K562 (cell line): ENCODE measurements around the gene COQ8B. TPM values are rescaled to one million over a fixed set of nuclear protein-coding genes. Genes with fewer than 3 reads are reported as not detected.
A peak's percentile ranks its signal among the peaks of the same experiment; 100 is the strongest.

Experiments used
- ARNT ChIP-seq, 2 experiments: fragments of 450-650 bp; IDR thresholded peaks; 2 replicates each; pipeline ENCODE4 v1.6.1; 2016; ENCODE audit warnings: mild to moderate bottlenecking in 1 of 2
- ATF1 ChIP-seq, 2 experiments: fragments of 450-650 bp in 1 of 2; IDR thresholded peaks; 2 replicates each; pipeline ENCODE4 v1.6.1; 2016; ENCODE audit warnings: missing compliant biosample characterization in 1 of 2, missing genetic modification characterization in 1 of 2
- ETV1 ChIP-seq: fragments of 450-650 bp; conservative IDR thresholded peaks from 2 replicates; pipeline ENCODE4 v1.6.1; 2016; ENCODE audit warnings: missing genetic modification characterization, control low read depth, low read depth, missing compliant biosample characterization
- GABPB1 ChIP-seq: sonication (generic); formaldehyde crosslinking; IDR thresholded peaks from 2 replicates; pipeline ENCODE4 v1.8.0; 2022; ENCODE audit warnings: mild to moderate bottlenecking, missing genetic modification reagents
- HDAC6 ChIP-seq: IDR thresholded peaks from 2 replicates; pipeline ENCODE4 v1.6.1; 2012; ENCODE audit warnings: low read depth, mild to moderate bottlenecking, control low read depth, inconsistent platforms, low read length, moderate library complexity
- IRF1 ChIP-seq: sonication (generic); formaldehyde crosslinking; IDR thresholded peaks from 2 replicates; pipeline ENCODE4 v1.8.0; 2022; ENCODE audit warnings: missing genetic modification reagents, mild to moderate bottlenecking, borderline replicate concordance
- IRF2 ChIP-seq: sonication (generic); formaldehyde crosslinking; IDR thresholded peaks from 2 replicates; pipeline ENCODE4 v1.8.1; 2022; ENCODE audit warnings: mild to moderate bottlenecking, missing genetic modification reagents
- MCM7 ChIP-seq, 2 experiments: fragments of 450-650 bp; IDR thresholded peaks; 2 replicates each; pipeline ENCODE4 v1.6.1; 2016 to 2018
- NR2C1 ChIP-seq, 2 experiments: fragments of 450-650 bp; IDR thresholded peaks; 2 replicates each; pipeline ENCODE4 v1.6.1; 2017; ENCODE audit warnings: mild to moderate bottlenecking in 2 of 2, antibody characterized with exemption in 1 of 2, inconsistent platforms in 1 of 2, missing compliant biosample characterization in 1 of 2, missing genetic modification characterization in 1 of 2
- PCBP1 ChIP-seq: fragments of 200-400 bp; formaldehyde crosslinking; IDR thresholded peaks from 2 replicates; pipeline ENCODE4 v1.6.1; 2018; ENCODE audit warnings: mild to moderate bottlenecking, low read depth, low read length; ENCODE audit not compliant: poor library complexity, severe bottlenecking
- PRPF4 ChIP-seq: fragments of 200-400 bp; formaldehyde crosslinking; IDR thresholded peaks from one replicate; pipeline ENCODE4 v1.6.1; 2017; ENCODE audit warnings: low read length, low read depth, mild to moderate bottlenecking; ENCODE audit not compliant: insufficient read depth, poor library complexity, severe bottlenecking
- RAD21 ChIP-seq, 2 experiments: fragments of 250-450 bp in 1 of 2; fragments of 450-650 bp in 1 of 2; sonication (Bioruptor Pico) in 1 of 2; formaldehyde crosslinking in 1 of 2; IDR thresholded peaks in 1 of 2; conservative IDR thresholded peaks in 1 of 2; 2 replicates each; pipeline versions ENCODE4 v1.4.0 to v1.8.0; 2020 to 2022; ENCODE audit warnings: mild to moderate bottlenecking in 2 of 2, moderate library complexity in 1 of 2
- RFX5 ChIP-seq: IDR thresholded peaks from 2 replicates; pipeline ENCODE4 v1.6.1; 2011; ENCODE audit warnings: low read depth, mild to moderate bottlenecking, improper control_type of control experiment, low read length
- SAP30 ChIP-seq: fragments of 200-600 bp; sonication (generic); IDR thresholded peaks from 2 replicates; pipeline ENCODE4 v1.6.1; 2012; ENCODE audit warnings: borderline replicate concordance, low read depth, mild to moderate bottlenecking, moderate library complexity, low read length, control low read depth, inconsistent platforms; ENCODE audit not compliant: insufficient read depth, poor library complexity, severe bottlenecking
- SIRT6 ChIP-seq: IDR thresholded peaks from one replicate; pipeline ENCODE4 v1.6.1; 2012; ENCODE audit warnings: low read depth, mild to moderate bottlenecking, control low read depth, inconsistent platforms, low read length, moderate library complexity
- TAF1 ChIP-seq: IDR thresholded peaks from 2 replicates; pipeline ENCODE4 v1.6.1; 2011; ENCODE audit warnings: mild to moderate bottlenecking, low read length, moderate library complexity; ENCODE audit not compliant: insufficient read depth, control insufficient read depth, severe bottlenecking; ENCODE audit errors: extremely low read depth
- TCFL5 ChIP-seq: fragments of 250-450 bp; sonication (Bioruptor Pico); conservative IDR thresholded peaks from 2 replicates; pipeline ENCODE4 v1.6.1; 2021; ENCODE audit warnings: mild to moderate bottlenecking, moderate library complexity, matching md5 sums
- THAP12 ChIP-seq: fragments of 250-450 bp; sonication (Bioruptor Pico); IDR thresholded peaks from 2 replicates; pipeline ENCODE4 v1.9.0; 2021; ENCODE audit warnings: mild to moderate bottlenecking, inconsistent platforms
- ZFP1 ChIP-seq: fragments of 450-650 bp; formaldehyde crosslinking; IDR thresholded peaks from 2 replicates; pipeline ENCODE4 v1.4.0; 2020; ENCODE audit warnings: mild to moderate bottlenecking, mixed read lengths
- ZNF133 ChIP-seq: fragments of 250-450 bp; sonication (Bioruptor Pico); IDR thresholded peaks from 2 replicates; pipeline ENCODE4 v1.4.0; 2020; ENCODE audit warnings: mild to moderate bottlenecking
- ZNF175 ChIP-seq: fragments of 200-800 bp; sonication (Bioruptor generic); IDR thresholded peaks from 2 replicates; pipeline ENCODE4 v1.6.1; 2016; ENCODE audit warnings: low read depth, mild to moderate bottlenecking, missing genetic modification characterization, missing compliant biosample characterization
- ZSCAN32 ChIP-seq: fragments of 450-650 bp; formaldehyde crosslinking; IDR thresholded peaks from 2 replicates; pipeline ENCODE4 v1.4.0; 2020; ENCODE audit warnings: mild to moderate bottlenecking, moderate library complexity
- polyA plus RNA-seq, 8 experiments: library from polyadenylated mRNA; depleted of rRNA in 4 of 8; stranded (reverse) in 5 of 8; unstranded in 3 of 8; fragments of >200 nt; fragmentation: Nextera tagmentation in 2 of 8; fragmentation: Illumina TruSeq in 1 of 8; extraction: Ambion mirVana in 2 of 8; extraction: Trizol in 1 of 8; gene quantifications; 2 replicates each; pipeline versions ENCODE4 v1.2.1 to v1.2.3, GENCODE V29; 2011 to 2014; ENCODE audit warnings: inconsistent platforms in 1 of 8, missing spikeins in 1 of 8
- total RNA-seq, 7 experiments: library from RNA; depleted of rRNA in 6 of 7; stranded (reverse); fragments of >200 nt in 6 of 7; fragmentation: Illumina TruSeq in 2 of 7; extraction: Trizol in 2 of 7; gene quantifications; 2 replicates each; pipeline versions ENCODE4 v1.2.1 to v1.2.3, GENCODE V29; 2011 to 2021; ENCODE audit warnings: low replicate concordance in 1 of 7
- TF ChIP-seq, protein P1 (sequence below): fragments of 250-450 bp; sonication (Bioruptor Pico); IDR thresholded peaks from 2 replicates; pipeline ENCODE4 v1.5.0; 2021

COQ8B gene
- total and polyA plus RNA-seq, 9 of the 15 experiments (the other 6 are each of a cell fraction or from before 2014, with no cell fraction given) = 0.41 to 32.3 (median 12.9) TPM

GRCh38 chr19:40714441-40715299 is 2.0 kb downstream of the COQ8B start (continued):
- no peak for TF ChIP-seq NR2C1 (IDR thresholded peaks at IDR 0.05)
- no peak for TF ChIP-seq NR2C1 (tag; IDR thresholded peaks at IDR 0.05)
- no peak for TF ChIP-seq ARNT (IDR thresholded peaks at IDR 0.05)
- TF ChIP-seq ZNF133 (CRISPR knock-in tag) = no peak
- peak; percentile 85 for TF ChIP-seq GABPB1 (CRISPR knock-in tag)
- TF ChIP-seq, protein P1, sequence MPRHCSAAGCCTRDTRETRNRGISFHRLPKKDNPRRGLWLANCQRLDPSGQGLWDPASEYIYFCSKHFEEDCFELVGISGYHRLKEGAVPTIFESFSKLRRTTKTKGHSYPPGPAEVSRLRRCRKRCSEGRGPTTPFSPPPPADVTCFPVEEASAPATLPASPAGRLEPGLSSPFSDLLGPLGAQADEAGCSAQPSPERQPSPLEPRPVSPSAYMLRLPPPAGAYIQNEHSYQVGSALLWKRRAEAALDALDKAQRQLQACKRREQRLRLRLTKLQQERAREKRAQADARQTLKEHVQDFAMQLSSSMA (CRISPR knock-in tag) = no peak
- peak; percentile 36 for TF ChIP-seq PCBP1
- TF ChIP-seq MCM7 (IDR thresholded peaks at IDR 0.05) = no peak
- no peak for TF ChIP-seq TCFL5 (CRISPR knock-in tag)
- TF ChIP-seq ZSCAN32 (CRISPR knock-in tag) = no peak
- no peak for TF ChIP-seq TAF1
- TF ChIP-seq SIRT6 = no peak
- no peak for TF ChIP-seq RFX5
- TF ChIP-seq ZNF175 (CRISPR knock-in tag) = no peak
- TF ChIP-seq ZFP1 = no peak
- TF ChIP-seq IRF2 = no peak
- TF ChIP-seq ATF1 (CRISPR knock-in tag; IDR thresholded peaks at IDR 0.05) = no peak
- TF ChIP-seq ATF1 (tag; IDR thresholded peaks at IDR 0.05) = no peak; the same call in 1 of the 2 replicates
- no peak for TF ChIP-seq IRF1 (CRISPR knock-in tag)
- 0 out of 2 replicates have a peak, but pooled peaks have one; percentile 43 for TF ChIP-seq ETV1 (tag)
- no peak for TF ChIP-seq PRPF4
- TF ChIP-seq RAD21 (CRISPR knock-in tag; conservative IDR thresholded peaks at IDR 0.05 in 1 of 2, IDR thresholded peaks at IDR 0.05 in 1 of 2) = no peak
- no peak for TF ChIP-seq HDAC6
- no peak for TF ChIP-seq SAP30
- TF ChIP-seq THAP12 (CRISPR knock-in tag) = no peak
